K562 (cell line): ENCODE data around the gene MND1. TPM values are rescaled to one million over a fixed set of nuclear protein-coding genes. Genes with fewer than 3 reads are reported as not detected.

Experiments used
- ARNT ChIP-seq, 2 experiments: fragments of 450-650 bp; IDR thresholded peaks; 2 replicates each; pipeline ENCODE4 v1.6.1; 2016; ENCODE audit warnings: mild to moderate bottlenecking in 1 of 2
- CEBPB ChIP-seq: fragments of 450-650 bp; IDR thresholded peaks from 2 replicates; pipeline ENCODE4 v1.6.1; 2016; ENCODE audit warnings: missing genetic modification characterization, missing compliant biosample characterization
- DPF2 ChIP-seq: fragments of 450-650 bp; IDR thresholded peaks from 2 replicates; pipeline ENCODE4 v1.6.1; 2016
- ERF ChIP-seq: fragments of 450-650 bp; formaldehyde crosslinking; IDR thresholded peaks from 2 replicates; pipeline ENCODE4 v1.4.0; 2020; ENCODE audit warnings: mild to moderate bottlenecking, mixed read lengths
- REST ChIP-seq, 2 experiments: fragments of 450-650 bp; formaldehyde crosslinking in 1 of 2; IDR thresholded peaks; 2 replicates each; pipeline versions ENCODE4 v1.4.0 to v1.6.1; 2014 to 2020; ENCODE audit warnings: mild to moderate bottlenecking in 2 of 2, borderline replicate concordance in 1 of 2, low read depth in 1 of 2
- TRIM28 ChIP-seq: fragments of 450-650 bp; IDR thresholded peaks from 2 replicates; pipeline ENCODE4 v1.6.1; 2017
- TSC22D4 ChIP-seq: fragments of 450-650 bp; IDR thresholded peaks from 2 replicates; pipeline ENCODE4 v1.6.1; 2016; ENCODE audit warnings: missing genetic modification characterization, missing biosample characterization, control low read depth
- polyA plus RNA-seq, 8 experiments: library from polyadenylated mRNA; depleted of rRNA in 4 of 8; stranded (reverse) in 5 of 8; unstranded in 3 of 8; fragments of >200 nt; fragmentation: Nextera tagmentation in 2 of 8; fragmentation: Illumina TruSeq in 1 of 8; extraction: Ambion mirVana in 2 of 8; extraction: Trizol in 1 of 8; gene quantifications; 2 replicates each; pipeline versions ENCODE4 v1.2.1 to v1.2.3, GENCODE V29; 2011 to 2014; ENCODE audit warnings: inconsistent platforms in 1 of 8, missing spikeins in 1 of 8
- total RNA-seq, 7 experiments: library from RNA; depleted of rRNA in 6 of 7; stranded (reverse); fragments of >200 nt in 6 of 7; fragmentation: Illumina TruSeq in 2 of 7; extraction: Trizol in 2 of 7; gene quantifications; 2 replicates each; pipeline versions ENCODE4 v1.2.1 to v1.2.3, GENCODE V29; 2011 to 2021; ENCODE audit warnings: low replicate concordance in 1 of 7
- TF ChIP-seq, protein P1 (sequence below): fragments of 450-650 bp; IDR thresholded peaks from 2 replicates; pipeline ENCODE4 v1.6.1; 2016; ENCODE audit warnings: mild to moderate bottlenecking, moderate library complexity

Gene MND1
- total and polyA plus RNA-seq, 9 of the 15 experiments (the other 6 are each of a cell fraction or from before 2014, with no cell fraction given), result 35.3 to 94.1 (median 59.9) TPM

DNA sequence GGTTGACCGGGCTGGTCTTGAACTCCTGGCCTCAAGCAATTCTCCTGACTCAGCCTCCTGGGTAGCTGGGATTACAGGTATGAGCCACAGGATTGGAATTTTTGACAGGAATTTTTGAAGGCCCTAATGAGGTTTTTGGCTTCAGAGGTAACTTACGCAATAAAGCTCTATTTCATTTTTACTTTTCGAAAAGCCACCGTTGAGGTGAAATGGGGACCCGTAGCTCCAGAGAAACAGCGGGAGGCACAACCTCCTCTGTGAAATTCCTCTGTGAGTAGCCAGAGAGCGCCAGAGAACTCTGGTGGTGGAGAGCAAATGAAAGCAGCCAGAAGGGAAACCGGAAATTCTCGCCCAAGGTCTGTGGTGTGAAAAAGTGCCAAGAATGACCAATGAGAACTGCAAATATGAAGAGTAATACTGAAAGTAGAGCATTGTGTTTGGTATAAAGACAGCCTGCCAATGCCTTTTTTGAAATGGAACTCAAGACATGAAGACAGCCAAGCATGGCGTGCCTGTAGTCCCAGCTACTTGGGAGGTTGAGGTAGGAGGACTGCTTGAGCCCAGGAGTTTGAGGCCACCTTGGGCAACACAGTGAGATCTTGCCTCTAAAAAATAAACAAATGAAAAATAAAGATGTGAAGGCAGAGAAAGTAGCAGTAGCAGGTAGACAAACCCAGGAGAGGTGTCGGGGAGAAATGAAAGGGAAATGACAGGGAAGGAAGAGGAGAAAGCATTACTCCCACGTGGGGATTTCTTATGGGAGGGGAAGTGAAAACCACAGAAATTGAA, 88.7 kb downstream of the MND1 start (continued):
- peak; percentile 92 for TF ChIP-seq REST (IDR thresholded peaks at IDR 0.05; ENCODE audit: borderline replicate concordance)
- TF ChIP-seq REST (CRISPR knock-in tag; IDR thresholded peaks at IDR 0.05; ENCODE audit: low read depth), result no peak
- TF ChIP-seq, protein P1, sequence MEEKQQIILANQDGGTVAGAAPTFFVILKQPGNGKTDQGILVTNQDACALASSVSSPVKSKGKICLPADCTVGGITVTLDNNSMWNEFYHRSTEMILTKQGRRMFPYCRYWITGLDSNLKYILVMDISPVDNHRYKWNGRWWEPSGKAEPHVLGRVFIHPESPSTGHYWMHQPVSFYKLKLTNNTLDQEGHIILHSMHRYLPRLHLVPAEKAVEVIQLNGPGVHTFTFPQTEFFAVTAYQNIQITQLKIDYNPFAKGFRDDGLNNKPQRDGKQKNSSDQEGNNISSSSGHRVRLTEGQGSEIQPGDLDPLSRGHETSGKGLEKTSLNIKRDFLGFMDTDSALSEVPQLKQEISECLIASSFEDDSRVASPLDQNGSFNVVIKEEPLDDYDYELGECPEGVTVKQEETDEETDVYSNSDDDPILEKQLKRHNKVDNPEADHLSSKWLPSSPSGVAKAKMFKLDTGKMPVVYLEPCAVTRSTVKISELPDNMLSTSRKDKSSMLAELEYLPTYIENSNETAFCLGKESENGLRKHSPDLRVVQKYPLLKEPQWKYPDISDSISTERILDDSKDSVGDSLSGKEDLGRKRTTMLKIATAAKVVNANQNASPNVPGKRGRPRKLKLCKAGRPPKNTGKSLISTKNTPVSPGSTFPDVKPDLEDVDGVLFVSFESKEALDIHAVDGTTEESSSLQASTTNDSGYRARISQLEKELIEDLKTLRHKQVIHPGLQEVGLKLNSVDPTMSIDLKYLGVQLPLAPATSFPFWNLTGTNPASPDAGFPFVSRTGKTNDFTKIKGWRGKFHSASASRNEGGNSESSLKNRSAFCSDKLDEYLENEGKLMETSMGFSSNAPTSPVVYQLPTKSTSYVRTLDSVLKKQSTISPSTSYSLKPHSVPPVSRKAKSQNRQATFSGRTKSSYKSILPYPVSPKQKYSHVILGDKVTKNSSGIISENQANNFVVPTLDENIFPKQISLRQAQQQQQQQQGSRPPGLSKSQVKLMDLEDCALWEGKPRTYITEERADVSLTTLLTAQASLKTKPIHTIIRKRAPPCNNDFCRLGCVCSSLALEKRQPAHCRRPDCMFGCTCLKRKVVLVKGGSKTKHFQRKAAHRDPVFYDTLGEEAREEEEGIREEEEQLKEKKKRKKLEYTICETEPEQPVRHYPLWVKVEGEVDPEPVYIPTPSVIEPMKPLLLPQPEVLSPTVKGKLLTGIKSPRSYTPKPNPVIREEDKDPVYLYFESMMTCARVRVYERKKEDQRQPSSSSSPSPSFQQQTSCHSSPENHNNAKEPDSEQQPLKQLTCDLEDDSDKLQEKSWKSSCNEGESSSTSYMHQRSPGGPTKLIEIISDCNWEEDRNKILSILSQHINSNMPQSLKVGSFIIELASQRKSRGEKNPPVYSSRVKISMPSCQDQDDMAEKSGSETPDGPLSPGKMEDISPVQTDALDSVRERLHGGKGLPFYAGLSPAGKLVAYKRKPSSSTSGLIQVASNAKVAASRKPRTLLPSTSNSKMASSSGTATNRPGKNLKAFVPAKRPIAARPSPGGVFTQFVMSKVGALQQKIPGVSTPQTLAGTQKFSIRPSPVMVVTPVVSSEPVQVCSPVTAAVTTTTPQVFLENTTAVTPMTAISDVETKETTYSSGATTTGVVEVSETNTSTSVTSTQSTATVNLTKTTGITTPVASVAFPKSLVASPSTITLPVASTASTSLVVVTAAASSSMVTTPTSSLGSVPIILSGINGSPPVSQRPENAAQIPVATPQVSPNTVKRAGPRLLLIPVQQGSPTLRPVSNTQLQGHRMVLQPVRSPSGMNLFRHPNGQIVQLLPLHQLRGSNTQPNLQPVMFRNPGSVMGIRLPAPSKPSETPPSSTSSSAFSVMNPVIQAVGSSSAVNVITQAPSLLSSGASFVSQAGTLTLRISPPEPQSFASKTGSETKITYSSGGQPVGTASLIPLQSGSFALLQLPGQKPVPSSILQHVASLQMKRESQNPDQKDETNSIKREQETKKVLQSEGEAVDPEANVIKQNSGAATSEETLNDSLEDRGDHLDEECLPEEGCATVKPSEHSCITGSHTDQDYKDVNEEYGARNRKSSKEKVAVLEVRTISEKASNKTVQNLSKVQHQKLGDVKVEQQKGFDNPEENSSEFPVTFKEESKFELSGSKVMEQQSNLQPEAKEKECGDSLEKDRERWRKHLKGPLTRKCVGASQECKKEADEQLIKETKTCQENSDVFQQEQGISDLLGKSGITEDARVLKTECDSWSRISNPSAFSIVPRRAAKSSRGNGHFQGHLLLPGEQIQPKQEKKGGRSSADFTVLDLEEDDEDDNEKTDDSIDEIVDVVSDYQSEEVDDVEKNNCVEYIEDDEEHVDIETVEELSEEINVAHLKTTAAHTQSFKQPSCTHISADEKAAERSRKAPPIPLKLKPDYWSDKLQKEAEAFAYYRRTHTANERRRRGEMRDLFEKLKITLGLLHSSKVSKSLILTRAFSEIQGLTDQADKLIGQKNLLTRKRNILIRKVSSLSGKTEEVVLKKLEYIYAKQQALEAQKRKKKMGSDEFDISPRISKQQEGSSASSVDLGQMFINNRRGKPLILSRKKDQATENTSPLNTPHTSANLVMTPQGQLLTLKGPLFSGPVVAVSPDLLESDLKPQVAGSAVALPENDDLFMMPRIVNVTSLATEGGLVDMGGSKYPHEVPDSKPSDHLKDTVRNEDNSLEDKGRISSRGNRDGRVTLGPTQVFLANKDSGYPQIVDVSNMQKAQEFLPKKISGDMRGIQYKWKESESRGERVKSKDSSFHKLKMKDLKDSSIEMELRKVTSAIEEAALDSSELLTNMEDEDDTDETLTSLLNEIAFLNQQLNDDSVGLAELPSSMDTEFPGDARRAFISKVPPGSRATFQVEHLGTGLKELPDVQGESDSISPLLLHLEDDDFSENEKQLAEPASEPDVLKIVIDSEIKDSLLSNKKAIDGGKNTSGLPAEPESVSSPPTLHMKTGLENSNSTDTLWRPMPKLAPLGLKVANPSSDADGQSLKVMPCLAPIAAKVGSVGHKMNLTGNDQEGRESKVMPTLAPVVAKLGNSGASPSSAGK, result peak; percentile 80
- TF ChIP-seq ARNT (IDR thresholded peaks at IDR 0.05), result peak in 1 of 2 experiments; percentile 80; a peak in 1 of 4 replicates
- TF ChIP-seq TRIM28, result peak; percentile 20; the same call in 1 of the 2 replicates
- TF ChIP-seq ERF, result no peak
- TF ChIP-seq CEBPB, result peak; percentile 94
- no peak for TF ChIP-seq TSC22D4 (tag)
- TF ChIP-seq DPF2, result 0 out of 2 replicates have a peak, but pooled peaks have one; percentile 51
